ENCODE results near the gene PTCRA.
"Not testable (repeated sequence)": the region's sequence is repeated elsewhere in the genome, so short reads cannot be mapped to it uniquely, and the experiment has no call there.

PTCRA gene

GRCh38 chr6:42947950-42948349 lies 32.1 kb downstream of the PTCRA start:
- no peak for DNase-seq

GRCh38 chr6:42952389-42952788 lies 36.5 kb downstream of the PTCRA start:
- no peak for DNase-seq

GRCh38 chr6:42954405-42954804 lies 38.6 kb downstream of the PTCRA start:
- not testable (repeated sequence) for DNase-seq

- DNase-seq: no peak
Measured at GRCh38 chr6:42958125-42958524, 42.3 kb downstream of the PTCRA start.

- DNase-seq: no peak
Measured at GRCh38 chr6:42959917-42960242, 44.0 kb downstream of the PTCRA start.

- no peak for DNase-seq
Measured at GRCh38 chr6:42960243-42961019, 44.6 kb downstream of the PTCRA start, which contains the start of gene GNMT. GNMT (plus strand) TSS chr6:42960754; CDS start chr6:42960768, 14 bp downstream.

GRCh38 chr6:42961020-42961470 lies 45.2 kb downstream of the PTCRA start:
- no peak for DNase-seq

GRCh38 chr6:42962096-42962495 lies 46.2 kb downstream of the PTCRA start:
- DNase-seq: no peak

- DNase-seq: no peak
Measured at GRCh38 chr6:42962502-42963178, 46.8 kb downstream of the PTCRA start.

- DNase-seq: no peak
Measured at GRCh38 chr6:42963179-42963854, 47.5 kb downstream of the PTCRA start.

- DNase-seq: peak; percentile 49
Measured at GRCh38 chr6:42963855-42964605, 48.2 kb downstream of the PTCRA start.

- peak; percentile 59 for DNase-seq
Measured at GRCh38 chr6:42966571-42966970, 50.7 kb downstream of the PTCRA start.

- no peak for DNase-seq
Measured at GRCh38 chr6:42967228-42967627, 51.4 kb downstream of the PTCRA start.

- DNase-seq: no peak
Measured at GRCh38 chr6:42968126-42968701, 52.4 kb downstream of the PTCRA start.

- DNase-seq: no peak
Measured at GRCh38 chr6:42968783-42969182, 52.9 kb downstream of the PTCRA start.

GRCh38 chr6:42969431-42969830 lies 53.6 kb downstream of the PTCRA start:
- DNase-seq: no peak

- DNase-seq: no peak
Measured at GRCh38 chr6:42969934-42970333, 54.1 kb downstream of the PTCRA start.

GRCh38 chr6:42970871-42971612 lies 55.2 kb downstream of the PTCRA start:
- peak; percentile 13 for DNase-seq

- DNase-seq: no peak
Measured at GRCh38 chr6:42971746-42972327, 56.0 kb downstream of the PTCRA start.

GRCh38 chr6:42973926-42974325 lies 58.1 kb downstream of the PTCRA start:
- peak; percentile 81 for DNase-seq

- no peak for DNase-seq
Measured at GRCh38 chr6:42974919-42975505, 59.2 kb downstream of the PTCRA start.
